ENCODE measurements around the gene TRAPPC3L.

TRAPPC3L gene

DNA sequence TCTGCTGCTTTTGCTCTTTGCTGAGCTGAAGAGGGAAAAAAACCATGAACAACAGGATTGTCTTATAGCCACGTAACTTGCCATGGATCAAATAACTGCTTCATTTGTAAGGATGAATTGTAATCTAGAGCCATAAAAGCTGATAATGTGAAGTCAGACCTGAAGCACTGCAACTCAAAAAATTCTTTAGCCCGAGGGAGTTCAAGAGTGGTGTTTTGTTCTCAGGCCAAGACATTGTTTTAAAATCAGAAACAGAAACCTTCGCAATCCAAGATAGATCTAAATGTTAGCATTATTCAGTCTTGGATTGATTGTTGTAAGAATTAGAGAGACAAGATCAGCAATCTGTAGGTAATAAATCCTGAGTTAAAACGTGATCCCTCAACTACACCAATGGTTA, at the start of gene TRAPPC3L:
Gene TRAPPC3L, minus strand, starts transcription at position 34 of the 400 bp plus-strand sequence. CDS start 170 bp downstream, outside the sequence.
- no peak for DNase-seq

- DNase-seq: no peak
These were observed 49.8 kb upstream of the TRAPPC3L start for GRCh38 chr6:116595247-116595646.

GRCh38 chr6:116586738-116587137, 41.3 kb upstream of the TRAPPC3L start:
- DNase-seq: no peak

DNA sequence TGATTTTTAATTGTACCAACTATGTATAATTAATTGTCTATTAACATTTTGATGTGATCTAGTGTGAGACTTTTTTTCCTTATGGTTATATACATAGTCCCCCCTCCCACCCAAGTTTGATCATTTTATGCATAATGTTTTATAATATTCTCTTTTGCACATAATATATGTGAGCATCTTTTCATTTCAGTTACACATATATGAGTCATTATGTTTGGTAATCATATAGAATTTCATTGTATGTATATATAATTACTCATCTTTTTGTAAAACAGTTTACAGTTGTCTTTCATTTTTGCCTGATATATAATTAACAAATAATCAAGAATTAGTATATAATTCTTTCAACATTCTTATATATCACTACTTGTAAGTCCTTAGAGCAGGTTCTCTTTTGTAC, 40.8 kb upstream of the TRAPPC3L start:
- no peak for DNase-seq

DNA sequence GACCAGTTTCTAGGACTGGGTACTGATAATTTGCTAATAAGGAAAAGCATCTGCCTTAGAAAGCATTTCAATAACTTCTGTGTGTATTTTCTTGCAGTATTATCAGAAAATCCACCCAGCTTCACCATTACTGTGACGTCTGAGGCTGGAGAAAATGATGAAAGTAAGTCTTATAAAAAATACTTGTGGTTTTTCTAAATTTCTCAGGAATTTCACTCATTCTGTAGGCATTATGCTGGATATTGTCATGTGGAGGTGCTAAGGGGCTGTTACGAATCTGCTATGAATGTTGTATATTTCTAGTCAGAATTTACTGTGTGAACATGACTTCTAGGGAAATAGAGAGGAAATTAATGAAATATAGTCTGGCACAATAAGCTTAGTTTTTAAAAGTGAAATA, 34.7 kb upstream of the TRAPPC3L start:
- DNase-seq: no peak

DNA sequence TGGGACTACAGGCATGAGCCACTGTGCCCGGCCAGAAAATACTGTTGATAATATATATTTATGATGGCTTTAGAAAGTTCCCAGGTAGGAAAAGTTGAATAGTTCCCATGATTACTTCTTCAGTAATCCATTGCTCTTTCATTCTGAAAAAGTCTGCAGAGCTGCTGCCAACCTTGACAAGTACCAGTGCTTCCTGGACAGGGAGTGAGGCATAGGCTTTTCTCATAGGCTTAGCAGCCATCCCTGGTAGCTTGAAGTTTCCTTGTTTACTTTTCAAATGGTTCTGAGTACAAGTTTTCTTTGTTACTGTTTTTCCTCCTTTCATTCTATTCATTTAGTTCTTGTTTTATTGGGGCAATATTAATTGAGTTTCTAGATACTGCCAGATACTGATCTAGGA, 33.7 kb upstream of the TRAPPC3L start:
- DNase-seq: no peak

- no peak for DNase-seq
These were observed 32.9 kb upstream of the TRAPPC3L start for GRCh38 chr6:116578335-116578734.

DNA sequence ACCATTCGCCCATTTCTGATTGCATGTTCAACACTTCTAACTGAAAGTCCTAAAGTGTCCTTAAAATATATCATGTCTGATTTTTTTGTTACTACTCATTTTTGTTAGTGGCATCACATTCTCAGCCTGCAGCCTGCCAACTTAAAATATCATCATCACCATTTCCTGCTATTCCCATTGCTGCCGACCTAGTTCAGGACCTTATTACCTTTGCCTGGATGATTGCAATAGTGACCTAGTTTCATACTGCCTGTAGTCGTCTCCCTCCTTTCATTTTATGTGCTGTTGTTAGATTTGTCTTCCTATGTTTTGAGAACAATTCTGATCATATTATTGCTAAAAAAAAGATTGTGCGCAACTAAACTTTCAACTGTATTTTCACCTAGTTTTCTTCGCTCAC, 32.0 kb upstream of the TRAPPC3L start:
- no peak for DNase-seq

- DNase-seq: no peak
These were observed 29.7 kb upstream of the TRAPPC3L start for GRCh38 chr6:116575227-116575626.

- peak; percentile 9 for DNase-seq
These were observed 26.7 kb upstream of the TRAPPC3L start for GRCh38 chr6:116572162-116572561.

GRCh38 chr6:116571683-116572000, 26.2 kb upstream of the TRAPPC3L start:
- DNase-seq: no peak

GRCh38 chr6:116570856-116571682, 25.6 kb upstream of the TRAPPC3L start, which contains the start of gene RWDD1:
Gene RWDD1 (plus strand): TSS chr6:116571504. CDS start chr6:116571583, 79 bp downstream.
- DNase-seq: peak; percentile 98

DNA sequence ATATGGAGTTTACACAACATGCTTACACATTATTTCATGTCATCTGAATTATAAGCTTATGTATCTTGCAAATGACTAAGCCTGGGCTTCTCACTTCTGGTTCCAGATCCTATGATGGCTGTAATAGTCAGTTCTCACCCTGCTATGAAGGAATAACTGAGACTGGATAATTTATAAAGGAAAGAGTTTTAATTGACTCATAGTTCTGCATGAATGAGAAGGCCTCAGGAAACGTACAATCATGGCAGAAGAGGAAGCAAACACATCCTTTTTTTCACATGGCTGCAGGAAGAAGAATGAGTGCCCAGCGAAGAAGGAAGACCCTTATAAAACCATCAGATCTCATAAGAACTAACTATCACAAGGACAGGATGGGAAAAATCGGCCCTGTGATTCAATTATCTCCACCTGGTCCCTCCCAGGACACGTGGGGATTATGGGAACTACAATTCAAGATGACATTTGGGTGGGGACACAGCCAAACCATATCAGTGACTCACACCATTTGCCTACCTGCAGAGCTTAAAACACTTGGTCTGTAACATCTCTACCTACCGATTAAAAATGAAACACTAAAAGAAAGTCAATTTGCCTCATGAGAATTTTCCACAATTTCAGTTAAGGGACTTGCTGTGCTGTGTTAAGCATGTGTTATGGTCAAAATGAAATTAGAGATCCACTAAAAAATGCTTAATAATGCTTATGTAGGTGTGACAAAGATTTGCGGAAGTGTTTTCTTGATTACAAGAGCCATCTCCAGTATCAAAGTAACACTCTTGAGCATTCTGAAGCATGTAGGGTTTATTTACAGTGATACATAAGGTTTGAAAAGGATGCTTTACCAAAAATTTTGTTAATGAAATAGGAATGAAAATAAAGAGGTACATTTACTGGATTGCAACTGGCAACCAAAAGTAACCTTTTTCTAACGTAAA, 23.6 kb upstream of the TRAPPC3L start:
- DNase-seq: no peak

DNA sequence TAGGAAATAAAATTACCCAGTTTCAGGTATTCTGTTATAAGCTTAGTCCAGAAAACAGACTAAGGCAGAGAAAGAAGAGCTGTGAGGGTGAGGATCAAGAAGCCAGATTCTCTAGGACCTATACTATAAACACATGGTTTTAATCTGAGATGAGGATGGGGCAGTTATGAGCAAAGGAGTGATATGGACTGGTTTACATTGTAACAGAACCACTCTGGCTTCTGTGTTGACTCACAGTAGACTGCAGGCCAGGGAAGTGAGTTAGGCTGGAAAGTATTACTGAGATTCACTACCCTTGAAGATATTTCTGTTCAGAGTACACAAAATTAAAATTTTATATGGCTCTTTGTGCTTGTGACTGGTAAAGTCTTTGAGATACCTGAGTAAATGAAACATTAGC, 22.6 kb upstream of the TRAPPC3L start:
- no peak for DNase-seq

- no peak for DNase-seq
These were observed 19.7 kb upstream of the TRAPPC3L start for GRCh38 chr6:116564921-116565872.

GRCh38 chr6:116564311-116564710, 18.8 kb upstream of the TRAPPC3L start:
- DNase-seq: no peak

GRCh38 chr6:116563830-116564229, 18.3 kb upstream of the TRAPPC3L start:
- DNase-seq: no peak

DNA sequence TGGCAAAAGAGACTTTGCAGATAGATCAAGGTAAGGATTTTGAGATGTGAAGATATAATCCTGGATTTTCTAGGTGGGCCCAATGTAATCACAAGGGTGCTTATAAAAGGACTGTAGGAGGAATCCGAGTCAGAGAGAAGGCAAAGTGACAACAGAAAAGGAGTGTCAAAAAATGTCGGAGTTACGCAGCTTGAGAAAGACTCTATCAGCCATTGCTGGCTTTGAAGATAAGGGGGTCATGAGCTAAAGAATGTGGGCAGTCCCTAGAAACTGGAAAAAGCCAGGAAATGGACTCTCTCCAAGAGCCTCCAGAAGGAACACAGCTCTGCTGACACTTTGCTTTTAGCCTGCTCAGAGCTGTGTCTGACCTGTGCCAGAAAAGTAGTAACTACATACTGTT, 17.1 kb upstream of the TRAPPC3L start:
- DNase-seq: no peak

GRCh38 chr6:116562019-116562403, 16.5 kb upstream of the TRAPPC3L start:
- DNase-seq: no peak

DNA sequence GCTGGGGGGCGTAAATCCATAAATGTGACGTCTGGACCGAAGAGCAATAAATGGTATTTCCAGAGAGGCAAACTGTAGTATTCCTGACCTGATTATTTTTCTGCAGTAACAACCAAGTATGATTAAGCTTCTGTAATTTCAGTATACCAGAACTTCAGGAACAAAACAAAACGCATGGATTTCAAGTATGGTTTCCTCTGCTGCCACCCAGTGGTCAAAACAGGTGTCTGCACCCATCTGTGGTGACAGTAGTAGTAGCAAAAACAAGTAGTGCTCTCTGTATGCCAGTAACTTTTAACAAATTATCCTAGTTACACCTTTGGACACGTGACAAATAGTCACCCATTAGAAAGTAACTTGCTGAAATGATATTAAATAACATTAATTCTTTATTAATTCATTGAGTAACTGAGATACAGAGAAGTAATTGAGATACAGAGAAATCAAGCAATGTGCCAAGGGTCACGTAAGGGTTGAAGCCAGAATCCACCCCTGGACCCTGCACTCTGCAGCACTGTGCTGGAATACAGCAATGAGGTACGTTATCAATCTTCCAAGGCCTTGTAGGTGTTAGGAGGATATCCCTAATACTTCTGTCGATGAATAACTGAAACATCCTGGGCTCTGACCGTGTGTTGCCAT, 16.0 kb upstream of the TRAPPC3L start:
- peak; percentile 33 for DNase-seq

DNA sequence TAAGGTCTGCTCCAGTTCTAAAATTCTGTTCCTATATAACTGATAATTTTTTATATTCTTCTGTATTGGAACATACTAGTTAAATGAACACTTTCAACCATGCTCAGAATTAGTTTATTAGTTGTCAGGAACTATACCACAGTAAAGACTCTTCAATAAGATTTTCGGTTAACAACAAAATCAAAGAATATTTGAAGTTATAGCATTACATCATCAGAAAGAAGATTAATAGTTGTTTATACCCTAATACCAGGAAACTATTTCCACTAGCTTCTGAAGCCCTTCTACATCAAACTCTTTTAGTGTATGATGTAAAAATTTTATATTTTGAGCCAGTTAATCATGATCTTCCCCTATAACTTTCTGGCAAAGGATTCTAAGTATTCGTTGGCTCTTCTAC, 14.6 kb upstream of the TRAPPC3L start:
- DNase-seq: no peak

GRCh38 chr6:116557893-116558292, 12.4 kb upstream of the TRAPPC3L start:
- DNase-seq: no peak
